Neural cell (in vitro differentiated cells): Measurements from ENCODE around the gene YIPF4. TPM values are rescaled to one million over a fixed set of nuclear protein-coding genes. Genes with fewer than 3 reads are reported as not detected.

ENCODE experiments used
- H2AFZ ChIP-seq: fragments of 200-600, 300-800 bp; sonication (generic), shearing (Covaris generic); 2 replicates; pipeline ENCODE4 v1.6.0; 2014; ENCODE audit warnings: low read depth, mild to moderate bottlenecking, antibody characterized with exemption, low read length, moderate library complexity
- H3F3A ChIP-seq: fragments of 200-600 bp; shearing (Covaris generic); 2 replicates; pipeline ENCODE4 v1.6.1; 2016; ENCODE audit warnings: mild to moderate bottlenecking, moderate library complexity, mixed read lengths, antibody characterized with exemption, low read length; ENCODE audit not compliant: insufficient read depth, poor library complexity, severe bottlenecking
- H3K27ac ChIP-seq: fragments of 200-600, 300-800 bp; sonication (generic), shearing (Covaris generic); 2 replicates; pipeline ENCODE4 v1.5.1; 2014; ENCODE audit warnings: mild to moderate bottlenecking, low read length, moderate library complexity
- H3K27me3 ChIP-seq: fragments of 300-800, 200-600 bp; sonication (generic), shearing (Covaris generic); 2 replicates; pipeline ENCODE4 v1.6.0; 2014; ENCODE audit warnings: mild to moderate bottlenecking, low read depth, low read length, moderate library complexity; ENCODE audit not compliant: insufficient read depth
- H3K36me3 ChIP-seq: fragments of 300-800, 200-600 bp; sonication (generic), shearing (Covaris generic); 2 replicates; pipeline ENCODE4 v1.5.1; 2014; ENCODE audit warnings: mild to moderate bottlenecking, antibody characterized with exemption, low read length, moderate library complexity; ENCODE audit not compliant: insufficient read depth
- H3K4me2 ChIP-seq: fragments of 300-800, 200-600 bp; sonication (generic), shearing (Covaris generic); 2 replicates; pipeline ENCODE4 v1.6.0; 2014; ENCODE audit warnings: mild to moderate bottlenecking, low read length
- H3K4me3 ChIP-seq: fragments of 300-800, 200-600 bp; sonication (generic), shearing (Covaris generic); 2 replicates; pipeline ENCODE4 v1.5.1; 2014; ENCODE audit warnings: mild to moderate bottlenecking, low read length, moderate library complexity
- H3K79me2 ChIP-seq: fragments of 200-600 bp; shearing (Covaris generic); replicated peaks from 2 replicates; pipeline ENCODE4 v1.6.0; 2014; ENCODE audit warnings: mild to moderate bottlenecking, low read length, moderate library complexity; ENCODE audit not compliant: insufficient read depth
- H3K9ac ChIP-seq: fragments of 300-800, 200-600 bp; sonication (generic), shearing (Covaris generic); 2 replicates; pipeline ENCODE4 v1.6.1; 2016; ENCODE audit warnings: mild to moderate bottlenecking, low read length, mixed read lengths
- H3K9me2 ChIP-seq: fragments of 200-600 bp; shearing (Covaris generic); 2 replicates; pipeline ENCODE4 v1.6.1; 2016; ENCODE audit warnings: mild to moderate bottlenecking, low read length, mixed read lengths; ENCODE audit not compliant: insufficient read depth
- H3K9me3 ChIP-seq: fragments of 200-600, 300-800 bp; sonication (generic), shearing (Covaris generic); 2 replicates; pipeline ENCODE4 v1.6.1; 2016; ENCODE audit warnings: mild to moderate bottlenecking, mixed run types, low read length, moderate library complexity, mixed read lengths
- H4K20me1 ChIP-seq: fragments of 200-600 bp; shearing (Covaris generic); 2 replicates; pipeline ENCODE4 v1.6.1; 2016; ENCODE audit warnings: mild to moderate bottlenecking, mixed run types; ENCODE audit not compliant: insufficient read depth
- CTCF ChIP-seq: fragments of 450-650 bp; IDR thresholded peaks from 2 replicates; pipeline ENCODE4 v1.5.1; 2014; ENCODE audit warnings: antibody characterized with exemption, mild to moderate bottlenecking, moderate library complexity; ENCODE audit not compliant: poor library complexity, severe bottlenecking
- EP300 ChIP-seq: fragments of 450-650 bp; conservative IDR thresholded peaks from 2 replicates; pipeline ENCODE4 v1.6.1; 2014; ENCODE audit warnings: antibody characterized with exemption, mild to moderate bottlenecking, moderate library complexity; ENCODE audit not compliant: poor library complexity, severe bottlenecking
- EZH2 ChIP-seq: fragments of 200-600, 300-800 bp; shearing (Covaris generic), sonication (generic); IDR thresholded peaks from 2 replicates; pipeline ENCODE4 v1.6.1; 2014; ENCODE audit warnings: antibody characterized with exemption, low read length, borderline replicate concordance, mild to moderate bottlenecking; ENCODE audit not compliant: insufficient read depth, poor library complexity, severe bottlenecking
- MXI1 ChIP-seq: fragments of 450-650 bp; conservative IDR thresholded peaks from 2 replicates; pipeline ENCODE4 v1.6.1; 2014; ENCODE audit warnings: antibody characterized with exemption, mild to moderate bottlenecking; ENCODE audit not compliant: poor library complexity, severe bottlenecking
- POLR2AphosphoS5 ChIP-seq: IDR thresholded peaks from 2 replicates; pipeline ENCODE4 v1.6.1; 2012
- RAD21 ChIP-seq: fragments of 450-650 bp; conservative IDR thresholded peaks from 2 replicates; pipeline ENCODE4 v1.6.1; 2014; ENCODE audit warnings: antibody characterized with exemption, mild to moderate bottlenecking, moderate library complexity
- REST ChIP-seq: IDR thresholded peaks from 2 replicates; pipeline ENCODE4 v1.6.1; 2012; ENCODE audit warnings: borderline replicate concordance
- SMC3 ChIP-seq: fragments of 450-650 bp; conservative IDR thresholded peaks from 2 replicates; pipeline ENCODE4 v1.6.1; 2014; ENCODE audit warnings: antibody characterized with exemption, mild to moderate bottlenecking, moderate library complexity; ENCODE audit not compliant: poor library complexity
- TAF1 ChIP-seq: IDR thresholded peaks from 2 replicates; pipeline ENCODE4 v1.6.1; 2012; ENCODE audit warnings: low read depth
- polyA plus RNA-seq: library from polyadenylated mRNA; depleted of rRNA; stranded (reverse); fragments of >200 nt; gene quantifications from 2 replicates; pipeline ENCODE4 v1.2.3, GENCODE V29; 2014

YIPF4 gene
- polyA plus RNA-seq, 1 donor from 2014 or later: 33.5 TPM

GRCh38 chr2:32357318-32358110 is 79.8 kb downstream of the YIPF4 start:
- Histone ChIP-seq H3F3A (no peaks in the 10 kb centered on the region), H3K79me2 (peaks cover 45% of the 10 kb centered on the region)

GRCh38 chr2:32358111-32358482 is 80.4 kb downstream of the YIPF4 start:
- H3K4me3 ChIP-seq: peak overlapping the region; percentile 82
- H3K27ac ChIP-seq: peak overlapping the region; percentile 95
- no peaks in the 10 kb centered on the region for H3F3A ChIP-seq
- H3K27me3 ChIP-seq: no peaks in the 10 kb centered on the region
- H3K4me2 ChIP-seq: peak overlapping the region; percentile 91
- peaks cover 51% of the 10 kb centered on the region for H3K79me2 ChIP-seq
- H4K20me1 ChIP-seq: no peaks in the 10 kb centered on the region
- peak overlapping the region; percentile 94 for H3K9ac ChIP-seq
- H3K9me2 ChIP-seq: no peaks in the 10 kb centered on the region
- no peaks in the 10 kb centered on the region for H3K9me3 ChIP-seq
- H3K36me3 ChIP-seq: no peaks in the 10 kb centered on the region
- no peak overlapping the region for H2AFZ ChIP-seq
- TF ChIP-seq SMC3 (no peak), REST (no peak), MXI1 (no peak), TAF1 (no peak), POLR2AphosphoS5 (no peak), EP300 (no peak), EZH2 (no peak), RAD21 (no peak)

More at GRCh38 chr2:32357318-32358110, 79.8 kb downstream of the YIPF4 start:
- peak overlapping the region; percentile 87 for H2AFZ ChIP-seq
- no peak for TF ChIP-seq CTCF
- peak; percentile 69 for TF ChIP-seq REST
- peak overlapping the region; percentile 82 for H3K4me3 ChIP-seq
- no peaks in the 10 kb centered on the region for H3K9me3 ChIP-seq
- H4K20me1 ChIP-seq: no peaks in the 10 kb centered on the region
- no peaks in the 10 kb centered on the region for H3K36me3 ChIP-seq
- H3K27me3 ChIP-seq: no peaks in the 10 kb centered on the region
- H3K27ac ChIP-seq: peak overlapping the region; percentile 95
- H3K9me2 ChIP-seq: no peaks in the 10 kb centered on the region
- no peak overlapping the region for H3K4me2 ChIP-seq
- peak overlapping the region; percentile 94 for H3K9ac ChIP-seq
